ENCODE results near the gene WDR31. TPM values are rescaled to one million over a fixed set of nuclear protein-coding genes. Genes with fewer than 3 reads are reported as not detected.

WDR31 gene
- 0.88 to 1.3 TPM (median 1.2 TPM) in 5 replicates for total RNA-seq (2022; extraction: Qiagen RNA extraction; ENCODE audit: low read depth)

GRCh38 chr9:113340011-113340699 is at the start of gene WDR31:
Gene WDR31, minus strand, starts transcription at chr9:113340275. Its CDS starts 8,253 bp downstream, at chr9:113332022.

GRCh38 chr9:113376634-113377567 is 36.8 kb upstream of the WDR31 start, which contains the start of gene HDHD3:
Gene HDHD3, minus strand, starts transcription at chr9:113376986. Its CDS starts 2,632 bp downstream, at chr9:113374354.

GRCh38 chr9:113349445-113350094 is 9.5 kb upstream of the WDR31 start, which contains the start of gene BSPRY:
Gene BSPRY, plus strand, starts transcription at chr9:113349541. Its CDS starts 39 bp downstream, at chr9:113349580.

GRCh38 chr9:113302792-113303418 is 37.2 kb downstream of the WDR31 start, which contains the start of gene RNF183:
Gene RNF183, minus strand, starts transcription at chr9:113303376. Its CDS starts 5,192 bp downstream, at chr9:113298184.

GRCh38 chr9:113275157-113276131 is 64.6 kb downstream of the WDR31 start, which contains the start of the genes CDC26 and PRPF4:
Gene CDC26, minus strand, starts transcription at chr9:113275572. Its CDS starts 3,065 bp downstream, at chr9:113272507.
Gene PRPF4, plus strand, starts transcription at chr9:113275658. Its CDS starts 86 bp downstream, at chr9:113275744.

Other genes starting within 250 kb of the WDR31 start
- 6.4 to 7.7 TPM (median 7.1 TPM) in 5 replicates for gene SLC31A2, start 189.3 kb downstream of the WDR31 start, total RNA-seq (2022; extraction: Qiagen RNA extraction; ENCODE audit: low read depth)
- 17.5 to 18.4 TPM (median 17.8 TPM) in 5 replicates for gene FKBP15, start 119.0 kb downstream of the WDR31 start, total RNA-seq (2022; extraction: Qiagen RNA extraction; ENCODE audit: low read depth)
- gene SLC31A1, start 118.7 kb downstream of the WDR31 start, total RNA-seq (2022; extraction: Qiagen RNA extraction; ENCODE audit: low read depth), result 17.9 to 23.9 TPM (median 22.0 TPM) in 5 replicates
- gene CDC26, start 64.7 kb downstream of the WDR31 start, total RNA-seq (2022; extraction: Qiagen RNA extraction; ENCODE audit: low read depth), result 43.0 to 67.2 TPM (median 45.6 TPM) in 5 replicates
- 54.5 to 61.0 TPM (median 57.9 TPM) in 5 replicates for gene PRPF4, start 64.6 kb downstream of the WDR31 start, total RNA-seq (2022; extraction: Qiagen RNA extraction; ENCODE audit: low read depth)
- 0.09 to 0.15 TPM in 2 of 5 replicates, not detected in the others for gene RNF183, start 36.9 kb downstream of the WDR31 start, total RNA-seq (2022; extraction: Qiagen RNA extraction; ENCODE audit: low read depth)
- gene BSPRY, start 9.3 kb upstream of the WDR31 start, total RNA-seq (2022; extraction: Qiagen RNA extraction; ENCODE audit: low read depth), result 0.03 to 0.22 TPM (median 0.06 TPM) in 4 of 5 replicates, not detected in the other
- gene HDHD3, start 36.7 kb upstream of the WDR31 start, total RNA-seq (2022; extraction: Qiagen RNA extraction; ENCODE audit: low read depth), result 19.4 to 26.8 TPM (median 24.6 TPM) in 5 replicates
- gene ALAD, start 61.0 kb upstream of the WDR31 start, total RNA-seq (2022; extraction: Qiagen RNA extraction; ENCODE audit: low read depth), result 13.1 to 16.7 TPM (median 14.7 TPM) in 5 replicates
- gene POLE3, start 70.4 kb upstream of the WDR31 start, total RNA-seq (2022; extraction: Qiagen RNA extraction; ENCODE audit: low read depth), result 104 to 127 TPM (median 112 TPM) in 5 replicates
- gene C9orf43, start 70.5 kb upstream of the WDR31 start, total RNA-seq (2022; extraction: Qiagen RNA extraction; ENCODE audit: low read depth), result 0.41 to 0.78 TPM (median 0.60 TPM) in 5 replicates
- gene RGS3, start 123.5 kb upstream of the WDR31 start, total RNA-seq (2022; extraction: Qiagen RNA extraction; ENCODE audit: low read depth), result 24.6 to 25.9 TPM (median 25.1 TPM) in 5 replicates